T-helper 2 cell treated with Interferon-gamma antibody and Interleukin-4, amounts not matched to agents 5 μg/mL and 100 μg/mL, for 36 hours (primary cell): ENCODE data around the gene CANT1.

Experiments used
- DNase-seq: peaks from one replicate; pipeline ENCODE4 v3.0.0; 2021; ENCODE audit warnings: low spot score
- H3K27ac Mint-ChIP-seq: one replicate; pipeline ENCODE4 v1.8.0; 2021; ENCODE audit warnings: mild to moderate bottlenecking, mixed read lengths
- H3K27me3 Mint-ChIP-seq: one replicate; pipeline ENCODE4 v1.8.0; 2021; ENCODE audit warnings: low read depth, mixed read lengths
- H3K36me3 Mint-ChIP-seq: one replicate; pipeline ENCODE4 v1.8.0; 2021; ENCODE audit warnings: low read depth, mixed read lengths
- H3K4me1 Mint-ChIP-seq: one replicate; pipeline ENCODE4 v1.8.0; 2021; ENCODE audit warnings: low read depth, mixed read lengths
- H3K4me3 Mint-ChIP-seq: one replicate; pipeline ENCODE4 v1.8.0; 2022; ENCODE audit warnings: mild to moderate bottlenecking, moderate library complexity, mixed read lengths
- H3K9me3 Mint-ChIP-seq: one replicate; pipeline ENCODE4 v1.8.0; 2021; ENCODE audit warnings: mixed read lengths

CANT1 gene

DNA sequence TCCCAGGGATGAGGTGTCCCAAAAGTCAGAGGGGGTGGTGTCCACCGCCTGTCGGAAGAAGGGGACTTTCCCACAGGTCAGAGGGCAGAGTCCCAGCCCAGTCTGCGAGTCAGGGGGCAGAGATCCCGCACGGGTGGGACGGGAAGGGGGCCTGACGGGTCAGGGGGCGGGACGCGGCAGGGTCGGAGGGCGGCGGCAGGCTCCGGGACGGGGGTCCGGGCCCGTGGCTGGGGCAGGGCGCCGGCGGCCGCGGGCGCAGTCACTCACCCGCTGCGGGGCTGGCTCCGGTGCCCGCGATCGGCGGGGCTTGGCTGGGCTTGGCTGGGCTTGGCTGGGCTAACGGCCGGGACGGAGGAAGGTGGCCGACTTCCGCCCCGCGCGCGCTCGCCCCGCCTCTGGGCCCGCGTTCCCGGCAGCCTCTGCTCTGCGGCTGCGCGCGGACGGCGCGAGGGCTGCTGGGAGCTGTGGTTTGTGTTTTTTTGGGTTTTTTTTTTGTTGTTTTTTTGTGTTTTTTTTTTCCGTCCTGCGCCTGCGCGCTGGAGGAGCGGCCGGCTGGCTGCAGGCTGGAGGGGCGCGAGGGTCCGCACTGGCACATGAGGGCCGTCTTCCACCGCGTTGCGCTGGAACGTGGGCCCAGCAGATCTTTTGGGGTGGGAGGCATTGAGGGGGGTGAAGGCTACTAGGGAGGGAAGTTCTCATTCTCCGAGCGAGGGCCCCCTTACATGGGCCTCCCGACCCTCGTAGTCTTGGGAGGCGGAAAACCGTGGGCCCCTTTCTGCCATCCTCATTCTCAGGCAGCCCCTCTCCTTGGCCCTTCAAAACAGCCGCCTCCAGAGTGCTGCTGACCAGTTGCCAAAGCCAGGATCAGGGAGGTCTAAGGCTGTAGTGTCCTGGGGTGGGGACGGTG, at the start of gene CANT1:
Gene CANT1, minus strand, starts transcription at position 368 of the 907 bp plus-strand sequence. CDS start 12,142 bp downstream, outside the sequence.
- DNase-seq: peak; percentile 88
- peaks cover 36% of the 10 kb centered on the region for H3K4me1 Mint-ChIP-seq
- H3K4me3 Mint-ChIP-seq: peak within 1 kb of the TSS; percentile 93
- peak within 1 kb of the TSS; percentile 91 for H3K27ac Mint-ChIP-seq
- peaks cover 11% of the 10 kb centered on the region for H3K9me3 Mint-ChIP-seq
- H3K36me3 Mint-ChIP-seq: peaks cover 16% of the 10 kb centered on the region
- H3K27me3 Mint-ChIP-seq: peaks cover 8% of the 10 kb centered on the region

DNA sequence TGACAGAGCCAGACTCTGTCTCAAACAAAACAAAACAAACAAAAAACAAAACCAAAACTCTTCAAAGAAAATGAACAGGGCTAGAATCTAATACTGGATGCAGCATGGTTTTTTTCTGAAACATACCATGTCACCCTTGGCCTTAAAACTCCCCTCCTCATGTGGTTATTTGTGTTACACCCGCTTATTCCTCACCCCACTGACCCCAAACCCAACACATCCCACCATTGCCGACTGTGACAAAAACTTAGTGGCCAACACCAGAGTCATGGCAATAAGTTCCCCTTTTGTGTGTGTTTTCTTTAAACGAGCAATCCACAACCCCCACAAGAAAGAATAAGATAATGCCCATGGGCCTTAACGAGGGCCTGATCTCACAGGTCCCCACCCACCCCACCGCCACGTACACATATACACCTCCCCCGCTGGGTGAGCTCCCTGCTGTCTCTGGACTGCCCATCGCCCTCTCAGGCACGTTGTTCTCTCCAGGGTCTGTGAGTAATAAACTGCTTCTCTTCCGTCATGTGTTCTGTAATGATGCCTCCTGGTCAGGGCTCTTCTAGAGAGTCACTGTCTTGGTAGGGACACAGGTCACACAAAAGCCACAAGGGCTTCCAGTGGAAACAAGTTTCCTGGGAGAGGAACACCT, 48.3 kb upstream of the CANT1 start:
- peak overlapping the region; percentile 8 for H3K27ac Mint-ChIP-seq
- H3K4me1 Mint-ChIP-seq: peaks cover 5% of the 10 kb centered on the region
- no peak overlapping the region for H3K4me3 Mint-ChIP-seq
- H3K9me3 Mint-ChIP-seq: peaks cover 10% of the 10 kb centered on the region
- H3K27me3 Mint-ChIP-seq: peaks cover 12% of the 10 kb centered on the region
- no peaks in the 10 kb centered on the region for H3K36me3 Mint-ChIP-seq
- no peak for DNase-seq

DNA sequence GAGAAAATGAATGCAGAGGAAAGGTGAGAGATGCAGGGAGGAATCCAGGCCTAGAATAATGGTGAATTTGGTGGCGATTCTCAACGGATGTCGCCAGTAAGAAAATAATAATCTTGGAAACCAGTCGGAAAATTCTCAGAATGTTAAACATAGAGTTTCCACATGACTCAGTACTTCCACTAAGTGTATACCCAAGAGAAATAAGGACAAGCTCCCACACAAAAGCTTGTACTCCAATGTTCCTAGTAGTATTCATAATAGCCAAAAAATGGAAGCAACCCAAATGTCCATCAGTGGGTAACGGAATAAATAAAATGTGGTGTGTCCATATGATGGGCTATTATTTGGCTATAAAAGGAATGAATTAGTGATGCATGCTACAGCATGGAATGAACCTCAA, 45.6 kb upstream of the CANT1 start:
- Mint-ChIP-seq H3K4me3 (no peak overlapping the region), H3K36me3 (no peaks in the 10 kb centered on the region), H3K27me3 (peaks cover 10% of the 10 kb centered on the region), H3K4me1 (peaks cover 5% of the 10 kb centered on the region), H3K27ac (no peak overlapping the region), H3K9me3 (peaks cover 10% of the 10 kb centered on the region)
- DNase-seq: no peak

DNA sequence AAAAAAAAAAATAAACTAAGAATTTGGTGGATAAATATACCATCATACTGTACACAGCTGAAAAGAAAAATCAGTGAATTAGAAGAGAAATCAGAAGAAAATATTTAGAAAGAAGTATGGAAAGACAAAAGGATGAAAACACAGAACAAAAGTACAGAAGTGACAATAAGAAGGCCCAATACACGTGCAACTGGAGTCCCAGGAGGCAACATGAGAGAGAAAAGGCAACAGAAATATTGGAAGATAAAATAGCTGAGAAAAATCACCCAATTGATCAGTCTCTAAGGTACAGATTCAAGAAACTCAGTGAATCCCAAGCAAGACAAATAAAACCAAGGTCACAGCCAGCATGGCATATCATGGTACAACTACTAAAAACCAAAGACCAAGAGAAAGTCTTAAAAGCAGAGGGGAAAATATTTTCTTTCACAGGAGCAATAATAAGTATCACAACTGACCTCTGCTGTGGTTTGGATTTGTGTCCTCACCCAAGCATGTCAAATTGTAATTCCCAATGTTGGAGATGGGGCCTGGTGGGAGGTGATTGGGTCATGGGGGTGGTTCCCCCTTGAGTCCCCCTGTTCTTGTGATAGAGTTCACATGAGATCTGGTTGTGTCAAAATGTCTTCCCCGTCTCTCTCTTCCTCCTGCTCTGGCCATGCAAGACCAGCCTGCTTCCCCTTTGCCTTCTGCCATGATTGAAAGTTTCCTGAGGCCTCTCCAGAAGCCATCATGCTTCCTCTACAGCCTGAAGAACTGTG, 44.8 kb upstream of the CANT1 start:
- DNase-seq: no peak
- no peak overlapping the region for H3K27ac Mint-ChIP-seq

DNA sequence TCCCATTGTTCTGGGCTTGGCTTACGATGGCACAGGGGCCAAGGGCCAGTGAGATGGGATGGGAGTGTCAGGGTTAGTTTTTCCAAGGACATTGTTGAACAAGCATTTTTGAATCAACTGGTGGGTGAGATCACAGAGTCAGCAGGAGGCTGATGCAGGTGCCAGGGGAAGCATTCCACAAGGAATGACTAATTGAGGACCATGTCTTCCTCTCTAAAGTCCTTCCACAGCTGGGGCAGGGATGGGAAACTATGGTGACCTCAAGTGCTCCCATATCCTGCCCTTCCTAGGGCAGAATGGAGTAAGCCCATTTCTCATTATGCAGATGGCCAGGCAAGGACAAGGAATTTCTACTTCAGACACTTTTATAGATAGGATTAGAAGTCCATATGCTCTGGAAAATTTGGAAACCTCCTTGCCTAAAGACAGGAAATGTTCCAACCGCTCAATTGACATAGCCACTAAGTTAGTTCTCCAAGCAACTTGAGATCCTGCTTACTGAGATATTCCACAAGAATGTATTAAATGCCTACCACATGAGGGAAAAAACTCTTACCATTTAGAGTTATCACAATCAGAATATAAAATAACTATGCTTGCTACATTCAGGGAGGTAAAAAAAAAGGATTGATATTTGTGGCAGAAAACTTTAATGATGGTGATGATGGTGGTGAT, 43.8 kb upstream of the CANT1 start:
- no peak for DNase-seq
- Mint-ChIP-seq H3K27me3 (peaks cover 6% of the 10 kb centered on the region), H3K27ac (no peak overlapping the region), H3K4me3 (no peak overlapping the region), H3K36me3 (no peaks in the 10 kb centered on the region), H3K9me3 (peaks cover 10% of the 10 kb centered on the region), H3K4me1 (peaks cover 3% of the 10 kb centered on the region)

More for the DNA sequence above, 44.8 kb upstream of the CANT1 start:
- Mint-ChIP-seq H3K9me3 (peaks cover 10% of the 10 kb centered on the region), H3K27me3 (peaks cover 8% of the 10 kb centered on the region), H3K4me3 (no peak overlapping the region), H3K4me1 (peaks cover 5% of the 10 kb centered on the region), H3K36me3 (no peaks in the 10 kb centered on the region)

DNA sequence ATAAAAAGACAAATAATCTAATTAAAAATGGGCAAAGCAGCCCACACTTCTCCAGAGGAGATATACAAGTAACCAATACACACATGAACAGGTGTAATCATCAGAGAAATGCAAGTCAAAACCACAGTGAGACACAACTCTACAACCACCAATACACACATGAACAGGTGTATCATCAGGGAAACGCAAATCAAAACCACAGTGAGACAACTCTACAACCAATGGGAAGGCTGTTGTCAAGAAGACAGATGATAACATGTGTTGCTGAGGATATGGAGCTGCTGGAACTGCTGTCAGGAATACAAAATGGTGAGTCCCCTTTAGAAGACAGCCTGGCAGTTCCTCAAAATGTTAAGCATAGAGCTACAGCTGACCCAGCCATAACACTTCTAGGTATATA, 42.6 kb upstream of the CANT1 start:
- H3K27me3 Mint-ChIP-seq: no peaks in the 10 kb centered on the region
- no peak overlapping the region for H3K4me3 Mint-ChIP-seq
- peaks cover 10% of the 10 kb centered on the region for H3K9me3 Mint-ChIP-seq
- H3K4me1 Mint-ChIP-seq: no peaks in the 10 kb centered on the region
- H3K27ac Mint-ChIP-seq: no peak overlapping the region
- DNase-seq: no peak
- H3K36me3 Mint-ChIP-seq: no peaks in the 10 kb centered on the region

DNA sequence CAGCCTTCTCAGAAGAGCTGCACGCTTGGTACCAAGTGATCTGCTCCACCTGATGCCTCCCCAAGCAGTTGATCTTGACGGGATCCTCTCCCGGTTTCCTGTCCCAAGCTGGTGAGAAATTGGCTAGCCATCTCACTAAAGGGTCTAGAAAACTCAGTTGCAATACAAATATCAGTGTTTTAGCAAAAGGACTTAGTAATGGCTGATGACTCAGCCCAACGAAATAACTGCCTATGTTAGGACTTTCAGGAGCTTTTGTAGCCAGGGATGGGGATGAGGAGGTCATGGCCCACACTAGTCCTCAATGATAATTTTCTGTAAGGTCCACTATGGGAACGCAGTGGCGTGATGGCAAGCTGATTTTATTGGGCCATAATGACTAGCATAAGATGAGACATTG, 41.7 kb upstream of the CANT1 start:
- Mint-ChIP-seq H3K27ac (no peak overlapping the region), H3K4me3 (no peak overlapping the region), H3K4me1 (no peaks in the 10 kb centered on the region), H3K36me3 (no peaks in the 10 kb centered on the region), H3K27me3 (no peaks in the 10 kb centered on the region), H3K9me3 (peaks cover 10% of the 10 kb centered on the region)
- no peak for DNase-seq

DNA sequence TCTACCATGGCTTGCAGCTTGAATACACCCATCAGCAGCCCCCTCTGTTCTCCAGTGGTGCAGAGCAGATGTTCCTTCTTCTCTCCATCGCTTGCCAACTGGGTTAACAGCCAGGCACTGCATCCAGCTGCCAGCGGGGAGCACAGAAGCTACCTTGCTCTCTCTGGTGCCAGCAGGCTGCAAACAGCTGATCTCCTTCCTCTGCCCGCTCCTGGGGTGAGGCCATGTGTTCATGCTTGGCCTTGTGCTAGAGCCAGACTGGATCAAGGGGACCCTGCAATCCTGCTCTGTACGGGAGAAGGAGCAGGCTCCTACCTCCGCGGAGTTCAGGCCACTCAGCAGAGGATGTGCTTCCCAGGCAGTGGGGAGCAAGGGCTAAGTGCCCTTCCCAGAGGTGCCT, 41.0 kb upstream of the CANT1 start:
- Mint-ChIP-seq H3K4me1 (no peaks in the 10 kb centered on the region), H3K27me3 (no peaks in the 10 kb centered on the region)

DNA sequence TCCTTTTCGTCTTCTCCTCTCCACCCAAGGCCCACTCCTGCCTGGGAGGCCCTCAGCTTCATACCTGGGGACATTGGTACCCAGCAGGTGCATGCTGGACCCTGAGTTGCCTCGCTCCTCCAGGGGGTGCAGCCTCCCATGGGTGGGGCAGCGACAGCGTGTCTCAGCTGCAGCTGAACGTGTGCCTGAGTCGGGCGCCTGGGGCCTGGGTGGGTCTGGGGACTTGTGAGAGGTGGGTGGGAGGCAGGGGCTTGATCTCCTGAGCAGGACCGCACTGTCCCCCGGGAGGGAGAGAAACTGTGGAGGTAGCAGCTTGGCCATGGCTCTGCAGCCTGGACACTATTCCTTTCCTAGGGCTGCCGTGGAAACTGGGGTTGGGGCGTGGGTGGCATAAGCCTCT, 40.3 kb upstream of the CANT1 start:
- Mint-ChIP-seq H3K36me3 (no peaks in the 10 kb centered on the region), H3K9me3 (peaks cover 10% of the 10 kb centered on the region), H3K4me1 (no peaks in the 10 kb centered on the region), H3K27ac (no peak overlapping the region), H3K27me3 (no peaks in the 10 kb centered on the region), H3K4me3 (no peak overlapping the region)
- no peak for DNase-seq

More for the DNA sequence above, 41.0 kb upstream of the CANT1 start:
- Mint-ChIP-seq H3K36me3 (no peaks in the 10 kb centered on the region), H3K4me3 (no peak overlapping the region), H3K27ac (no peak overlapping the region), H3K9me3 (peaks cover 10% of the 10 kb centered on the region)
- no peak for DNase-seq

DNA sequence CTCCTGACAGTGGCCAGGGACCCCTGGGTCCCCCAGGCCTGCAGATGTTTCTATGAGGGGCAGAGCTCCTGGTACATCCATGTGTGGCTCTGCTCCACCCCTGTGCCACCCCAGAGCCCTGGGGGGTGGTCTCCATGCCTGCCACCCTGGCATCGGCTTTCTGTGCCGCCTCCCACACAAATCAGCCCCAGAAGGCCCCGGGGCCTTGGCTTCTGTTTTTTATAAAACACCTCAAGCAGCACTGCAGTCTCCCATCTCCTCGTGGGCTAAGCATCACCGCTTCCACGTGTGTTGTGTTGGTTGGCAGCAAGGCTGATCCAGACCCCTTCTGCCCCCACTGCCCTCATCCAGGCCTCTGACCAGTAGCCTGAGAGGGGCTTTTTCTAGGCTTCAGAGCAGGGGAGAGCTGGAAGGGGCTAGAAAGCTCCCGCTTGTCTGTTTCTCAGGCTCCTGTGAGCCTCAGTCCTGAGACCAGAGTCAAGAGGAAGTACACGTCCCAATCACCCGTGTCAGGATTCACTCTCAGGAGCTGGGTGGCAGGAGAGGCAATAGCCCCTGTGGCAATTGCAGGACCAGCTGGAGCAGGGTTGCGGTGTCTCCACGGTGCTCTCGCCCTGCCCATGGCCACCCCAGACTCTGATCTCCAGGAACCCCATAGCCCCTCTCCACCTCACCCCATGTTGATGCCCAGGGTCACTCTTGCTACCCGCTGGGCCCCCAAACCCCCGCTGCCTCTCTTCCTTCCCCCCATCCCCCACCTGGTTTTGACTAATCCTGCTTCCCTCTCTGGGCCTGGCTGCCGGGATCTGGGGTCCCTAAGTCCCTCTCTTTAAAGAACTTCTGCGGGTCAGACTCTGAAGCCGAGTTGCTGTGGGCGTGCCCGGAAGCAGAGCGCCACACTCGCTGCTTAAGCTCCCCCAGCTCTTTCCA, 39.5 kb upstream of the CANT1 start:
- H3K4me1 Mint-ChIP-seq: no peaks in the 10 kb centered on the region
- no peak overlapping the region for H3K27ac Mint-ChIP-seq
- peaks cover 7% of the 10 kb centered on the region for H3K9me3 Mint-ChIP-seq
- H3K4me3 Mint-ChIP-seq: no peak overlapping the region
- no peaks in the 10 kb centered on the region for H3K36me3 Mint-ChIP-seq
- no peaks in the 10 kb centered on the region for H3K27me3 Mint-ChIP-seq
- DNase-seq: no peak

DNA sequence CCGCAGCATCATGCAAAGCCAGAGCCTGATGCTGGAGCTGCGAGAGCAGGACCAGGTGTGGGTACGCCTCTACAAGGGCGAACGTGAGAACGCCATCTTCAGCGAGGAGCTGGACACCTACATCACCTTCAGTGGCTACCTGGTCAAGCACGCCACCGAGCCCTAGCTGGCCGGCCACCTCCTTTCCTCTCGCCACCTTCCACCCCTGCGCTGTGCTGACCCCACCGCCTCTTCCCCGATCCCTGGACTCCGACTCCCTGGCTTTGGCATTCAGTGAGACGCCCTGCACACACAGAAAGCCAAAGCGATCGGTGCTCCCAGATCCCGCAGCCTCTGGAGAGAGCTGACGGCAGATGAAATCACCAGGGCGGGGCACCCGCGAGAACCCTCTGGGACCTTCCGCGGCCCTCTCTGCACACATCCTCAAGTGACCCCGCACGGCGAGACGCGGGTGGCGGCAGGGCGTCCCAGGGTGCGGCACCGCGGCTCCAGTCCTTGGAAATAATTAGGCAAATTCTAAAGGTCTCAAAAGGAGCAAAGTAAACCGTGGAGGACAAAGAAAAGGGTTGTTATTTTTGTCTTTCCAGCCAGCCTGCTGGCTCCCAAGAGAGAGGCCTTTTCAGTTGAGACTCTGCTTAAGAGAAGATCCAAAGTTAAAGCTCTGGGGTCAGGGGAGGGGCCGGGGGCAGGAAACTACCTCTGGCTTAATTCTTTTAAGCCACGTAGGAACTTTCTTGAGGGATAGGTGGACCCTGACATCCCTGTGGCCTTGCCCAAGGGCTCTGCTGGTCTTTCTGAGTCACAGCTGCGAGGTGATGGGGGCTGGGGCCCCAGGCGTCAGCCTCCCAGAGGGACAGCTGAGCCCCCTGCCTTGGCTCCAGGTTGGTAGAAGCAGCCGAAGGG, 38.6 kb upstream of the CANT1 start:
- no peak for DNase-seq
- Mint-ChIP-seq H3K27ac (no peak overlapping the region), H3K27me3 (no peaks in the 10 kb centered on the region), H3K4me3 (no peak overlapping the region), H3K9me3 (no peaks in the 10 kb centered on the region), H3K4me1 (no peaks in the 10 kb centered on the region), H3K36me3 (no peaks in the 10 kb centered on the region)

DNA sequence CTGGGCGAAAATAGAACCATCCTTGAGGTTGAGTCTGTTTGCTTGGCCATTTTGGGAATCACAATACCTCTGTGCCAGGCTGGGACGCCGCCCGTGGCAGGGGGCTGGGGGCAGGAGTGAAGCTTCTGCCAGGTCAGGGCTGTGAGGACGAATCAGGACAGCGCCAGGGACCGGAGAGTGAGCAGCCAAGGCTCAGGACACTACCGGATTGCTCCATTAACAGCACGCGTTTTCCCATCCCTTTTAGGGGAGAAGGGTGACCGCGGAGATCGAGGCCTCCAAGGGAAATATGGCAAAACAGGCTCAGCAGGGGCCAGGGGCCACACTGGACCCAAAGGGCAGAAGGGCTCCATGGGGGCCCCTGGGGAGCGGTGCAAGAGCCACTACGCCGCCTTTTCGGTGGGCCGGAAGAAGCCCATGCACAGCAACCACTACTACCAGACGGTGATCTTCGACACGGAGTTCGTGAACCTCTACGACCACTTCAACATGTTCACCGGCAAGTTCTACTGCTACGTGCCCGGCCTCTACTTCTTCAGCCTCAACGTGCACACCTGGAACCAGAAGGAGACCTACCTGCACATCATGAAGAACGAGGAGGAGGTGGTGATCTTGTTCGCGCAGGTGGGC, 37.8 kb upstream of the CANT1 start:
- no peak for DNase-seq
- no peak overlapping the region for H3K4me3 Mint-ChIP-seq
- no peaks in the 10 kb centered on the region for H3K36me3 Mint-ChIP-seq
- H3K4me1 Mint-ChIP-seq: no peaks in the 10 kb centered on the region
- no peak overlapping the region for H3K27ac Mint-ChIP-seq
- H3K27me3 Mint-ChIP-seq: no peaks in the 10 kb centered on the region
- H3K9me3 Mint-ChIP-seq: no peaks in the 10 kb centered on the region
